Activated T-helper 1 cell treated with anti-CD3 and anti-CD28 coated beads, Interleukin-12 subunit alpha, Interleukin-12 subunit beta, Interleukin-2, Interleukin-4 antibody, amounts not matched to agents 30 ng/mL and 10 ng/mL and 1 ng/mL, durations not matched to agents 14 hours and 24 hours and 36 hours (primary cell): ENCODE measurements around the gene SAMD4A. TPM values are rescaled to one million over a fixed set of nuclear protein-coding genes. Genes with fewer than 3 reads are reported as not detected.

Experiments used
- DNase-seq: peaks from one replicate; pipeline ENCODE4 v3.0.0; 2021; ENCODE audit warnings: low spot score
- H3K27ac Mint-ChIP-seq: one replicate; pipeline ENCODE4 v1.8.0; 2021; ENCODE audit warnings: mild to moderate bottlenecking, mixed read lengths
- H3K27me3 Mint-ChIP-seq: one replicate; pipeline ENCODE4 v1.8.0; 2022; ENCODE audit warnings: mild to moderate bottlenecking, moderate library complexity, mixed read lengths; ENCODE audit not compliant: insufficient read depth
- H3K36me3 Mint-ChIP-seq: one replicate; pipeline ENCODE4 v1.8.0; 2021; ENCODE audit warnings: low read depth, mixed read lengths
- H3K4me1 Mint-ChIP-seq: one replicate; pipeline ENCODE4 v1.8.0; 2021; ENCODE audit warnings: low read depth, mixed read lengths
- H3K4me3 Mint-ChIP-seq: one replicate; pipeline ENCODE4 v1.8.0; 2021; ENCODE audit warnings: mild to moderate bottlenecking, moderate library complexity, mixed read lengths
- H3K9me3 Mint-ChIP-seq: one replicate; pipeline ENCODE4 v1.8.0; 2021; ENCODE audit warnings: mixed read lengths
- intact Hi-C: fragments of 100-400 bp; cut with micrococcal nuclease; formaldehyde crosslinking; loops from one replicate; pipeline ENCODE4 v1.15.1; 2024
- total RNA-seq: library from RNA; stranded (reverse); gene quantifications from 2 replicates; pipeline ENCODE4 v1.2.3, GENCODE V29; 2022

The SAMD4A gene
- total RNA-seq, 1 donor from 2014 or later, result 1.8 TPM

DNA sequence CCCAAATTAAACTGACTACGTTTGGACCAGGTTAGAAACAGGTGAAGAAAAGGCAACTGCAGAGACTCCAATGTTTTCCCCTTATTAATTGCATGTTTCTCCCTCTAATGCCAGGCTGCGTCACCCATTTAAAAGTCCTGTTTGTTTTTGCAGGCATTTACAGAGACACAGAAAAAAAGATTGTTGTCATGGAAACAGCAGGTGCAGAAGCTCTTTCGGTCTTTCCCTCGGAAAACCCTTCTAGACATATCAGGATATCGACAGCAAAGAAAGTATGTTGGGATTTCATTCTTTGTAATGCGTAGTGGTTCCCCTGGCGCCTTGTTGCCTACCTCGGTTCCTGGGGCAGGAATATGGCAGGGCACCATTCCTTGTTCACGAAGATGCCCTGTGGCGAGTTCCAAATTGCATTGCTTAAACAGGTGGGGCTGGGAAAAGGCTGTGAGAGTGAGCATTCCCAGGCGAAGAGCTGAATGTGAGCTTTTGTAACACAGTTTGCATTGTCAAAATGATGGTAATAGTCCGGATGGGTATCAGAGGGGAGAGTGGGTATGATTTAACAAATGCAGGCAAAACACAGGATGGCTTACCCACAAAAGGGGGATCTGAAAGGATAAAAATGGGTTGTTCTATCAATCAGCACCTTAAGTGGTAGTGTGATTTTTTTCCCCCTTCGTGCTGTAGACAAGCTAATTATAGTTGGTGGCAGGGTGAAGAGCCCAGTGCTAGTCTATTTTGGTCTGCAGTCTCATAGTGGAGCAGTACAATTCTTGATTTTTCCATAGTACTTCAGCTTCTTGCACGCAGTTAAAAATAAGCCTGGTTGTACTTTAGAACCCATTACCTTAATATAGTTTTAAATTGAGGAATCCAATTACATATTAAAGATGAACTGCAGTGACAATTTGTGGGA is 203.3 kb downstream of the SAMD4A start:
- DNase-seq, result no peak
- Mint-ChIP-seq H3K36me3 (peaks cover 2% of the 10 kb centered on the region), H3K4me1 (peaks cover 29% of the 10 kb centered on the region), H3K27me3 (peaks cover 22% of the 10 kb centered on the region), H3K9me3 (no peaks in the 10 kb centered on the region), H3K4me3 (no peak overlapping the region), H3K27ac (no peak overlapping the region)
- intact Hi-C loops, result no loop called here

DNA sequence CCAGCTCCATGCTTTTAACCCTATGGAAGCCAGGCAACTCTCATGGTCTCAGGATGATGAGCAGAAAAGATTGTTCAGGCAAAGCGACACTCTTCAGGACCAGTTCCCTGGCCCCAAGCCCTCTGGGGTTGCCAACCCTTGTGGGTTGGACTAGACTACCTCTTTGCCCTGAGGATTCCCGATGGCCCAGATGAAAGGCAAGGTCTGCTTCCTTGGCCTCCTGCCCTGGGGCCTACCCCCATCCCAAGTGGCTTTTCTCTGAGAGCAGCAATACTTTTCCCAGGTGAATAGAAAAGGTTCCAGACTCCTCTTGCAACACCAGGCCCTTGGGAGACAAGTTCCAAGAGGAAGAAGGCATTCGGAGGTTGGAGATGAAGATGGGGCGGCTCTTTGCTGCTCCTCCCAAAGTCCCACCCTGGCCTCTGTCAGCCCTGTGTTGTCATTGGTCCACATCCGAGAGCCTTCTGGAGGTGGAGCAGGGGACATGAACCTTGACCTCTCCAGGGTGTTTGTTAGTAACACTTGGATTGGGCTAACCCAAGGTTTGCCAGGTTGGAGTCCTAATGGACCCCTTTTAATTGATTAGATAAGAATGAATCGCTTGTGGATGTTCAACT is 204.6 kb downstream of the SAMD4A start:
- Mint-ChIP-seq H3K36me3 (peaks cover 2% of the 10 kb centered on the region), H3K27ac (no peak overlapping the region), H3K4me1 (peaks cover 32% of the 10 kb centered on the region), H3K9me3 (no peaks in the 10 kb centered on the region), H3K4me3 (no peak overlapping the region), H3K27me3 (peaks cover 33% of the 10 kb centered on the region)
- DNase-seq, result no peak
- intact Hi-C loops, result loop anchor here (2.0 kb wide), 2 partner anchors 131 to 143 kb away; partner anchors contain the start of gene GCH1

DNA sequence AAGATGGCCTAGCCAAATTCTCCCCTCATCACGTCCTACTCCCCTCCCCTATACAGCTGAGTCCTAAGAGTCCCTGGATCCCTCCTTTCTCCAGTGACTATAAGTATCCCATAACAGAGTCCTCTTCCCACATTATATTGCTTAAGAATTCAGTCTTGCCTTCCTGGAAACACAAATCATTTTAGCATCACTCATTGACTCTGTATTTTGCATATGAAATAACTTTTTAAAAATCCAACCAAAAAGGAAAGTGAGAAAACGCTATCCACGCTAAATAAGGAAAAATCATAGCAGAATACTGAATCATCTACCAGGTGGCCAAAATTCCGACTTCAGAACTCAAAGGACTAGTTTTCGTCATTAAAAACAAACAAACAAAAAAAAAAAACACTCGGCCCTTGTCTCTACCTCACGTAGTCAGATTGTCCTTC is 205.5 kb downstream of the SAMD4A start:
- DNase-seq, result no peak
- intact Hi-C loops, result loop anchor here (2.0 kb wide), 2 partner anchors 130 to 144 kb away; partner anchors contain the start of gene GCH1
- Mint-ChIP-seq H3K27ac (peak overlapping the region; percentile 79), H3K4me3 (peak overlapping the region; percentile 68), H3K9me3 (no peaks in the 10 kb centered on the region), H3K36me3 (peaks cover 2% of the 10 kb centered on the region), H3K4me1 (peaks cover 34% of the 10 kb centered on the region), H3K27me3 (peaks cover 41% of the 10 kb centered on the region)

DNA sequence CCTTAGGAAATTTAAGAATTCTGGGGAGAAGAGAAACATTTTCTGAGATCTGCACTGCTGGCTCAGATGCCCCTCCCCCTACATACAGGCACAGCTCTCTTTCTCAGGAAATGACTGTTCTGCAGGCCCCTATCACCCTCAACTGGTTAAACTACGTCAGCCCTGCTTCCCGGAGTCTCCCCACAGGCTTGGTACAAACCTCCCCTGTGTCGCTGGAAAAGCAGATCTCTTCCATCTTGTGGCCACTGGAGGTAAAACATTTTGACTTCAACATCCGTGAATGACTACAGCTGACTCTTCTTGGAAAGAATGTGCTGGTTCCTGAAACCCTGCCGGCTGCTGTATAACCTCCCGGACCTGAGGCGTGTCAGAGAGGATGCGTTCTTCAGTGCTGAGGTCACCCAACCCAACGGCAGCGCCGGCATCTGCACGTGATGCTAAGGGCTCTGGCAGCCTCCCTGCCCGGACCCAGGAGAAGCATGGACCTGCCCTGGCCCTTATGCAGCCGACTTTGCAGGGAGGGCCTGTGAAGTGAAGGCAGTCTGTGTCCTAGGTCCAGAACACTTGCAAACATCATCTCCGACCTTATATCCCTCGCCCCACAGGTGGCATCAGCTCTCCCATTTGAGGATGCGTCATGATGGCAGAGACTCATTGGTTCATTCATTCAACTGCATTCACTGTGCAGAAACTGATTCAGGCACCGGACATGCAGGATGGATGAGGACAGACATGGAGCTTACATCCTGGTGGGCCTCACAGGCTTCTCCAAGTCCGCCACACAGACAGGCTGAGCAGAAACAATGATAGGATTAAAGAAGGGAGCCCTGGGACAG is 206.5 kb downstream of the SAMD4A start:
- Mint-ChIP-seq H3K4me1 (peaks cover 40% of the 10 kb centered on the region), H3K4me3 (peak overlapping the region; percentile 68), H3K9me3 (no peaks in the 10 kb centered on the region), H3K36me3 (peaks cover 2% of the 10 kb centered on the region), H3K27me3 (peaks cover 40% of the 10 kb centered on the region), H3K27ac (peak overlapping the region; percentile 79)
- intact Hi-C loops, result loop anchor here (1.0 to 2.0 kb wide), 15 partner anchors 33 to 407 kb away; partner anchors contain the start of genes CGRRF1 and GCH1
- DNase-seq, result peak; percentile 73

DNA sequence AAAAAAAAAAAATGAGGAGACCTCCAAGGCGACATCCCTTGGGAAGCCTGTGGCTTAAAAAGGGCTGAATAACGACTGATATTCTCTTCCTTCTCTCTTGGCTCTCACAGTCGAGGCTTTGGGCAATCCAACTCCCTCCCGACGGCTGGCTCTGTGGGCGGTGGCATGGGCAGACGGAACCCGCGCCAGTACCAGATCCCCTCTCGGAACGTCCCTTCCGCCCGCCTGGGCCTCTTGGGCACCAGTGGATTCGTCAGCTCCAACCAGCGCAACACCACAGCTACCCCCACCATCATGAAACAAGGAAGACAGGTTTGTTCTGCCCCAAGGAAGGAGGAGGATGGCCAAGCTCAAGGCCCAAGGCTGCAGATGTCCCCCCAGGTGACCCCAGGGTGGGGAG is 207.9 kb downstream of the SAMD4A start:
- H3K27me3 Mint-ChIP-seq, result peaks cover 43% of the 10 kb centered on the region
- DNase-seq, result no peak
- no peaks in the 10 kb centered on the region for H3K9me3 Mint-ChIP-seq
- no peak overlapping the region for H3K4me3 Mint-ChIP-seq
- H3K4me1 Mint-ChIP-seq, result peaks cover 43% of the 10 kb centered on the region
- peaks cover 2% of the 10 kb centered on the region for H3K36me3 Mint-ChIP-seq
- no peak overlapping the region for H3K27ac Mint-ChIP-seq
- intact Hi-C loops, result loop anchor here (1.0 kb wide), 2 partner anchors 31 to 84 kb away; no protein-coding TSS in a partner anchor

DNA sequence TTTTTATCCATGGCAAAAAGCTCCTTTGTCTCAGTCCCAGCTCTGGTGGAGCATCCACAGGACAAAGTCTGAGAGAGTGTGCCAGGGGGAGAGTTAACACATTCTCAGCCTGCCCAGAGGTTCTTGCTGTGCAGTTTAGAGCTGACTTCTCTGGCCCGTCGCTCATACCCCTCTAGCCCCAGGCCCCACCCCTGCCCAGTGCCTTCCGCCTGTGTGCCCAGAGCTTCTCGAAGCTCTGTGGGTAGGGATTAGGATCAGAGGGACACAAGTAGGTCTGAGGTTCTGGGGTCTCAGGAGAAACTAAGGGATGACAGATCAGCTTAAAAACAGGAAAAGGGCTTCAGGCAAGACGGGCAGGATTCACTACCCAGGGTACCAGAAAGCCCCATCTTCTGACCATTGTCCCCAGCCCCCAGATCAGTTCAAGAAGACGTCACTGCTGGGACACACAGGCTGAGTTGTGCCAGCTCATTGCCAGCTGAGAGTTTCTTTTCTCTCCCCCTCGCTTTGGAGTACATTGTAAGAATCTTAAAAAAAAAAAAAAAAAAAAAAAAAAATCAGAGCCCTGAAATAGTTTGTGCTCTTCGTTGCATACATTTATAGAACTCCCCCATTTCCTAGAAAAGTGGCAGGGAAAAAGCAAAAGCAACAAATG is 208.7 kb downstream of the SAMD4A start:
- intact Hi-C loops, result no loop called here
- no peak for DNase-seq
- peaks cover 40% of the 10 kb centered on the region for H3K27me3 Mint-ChIP-seq
- H3K4me1 Mint-ChIP-seq, result peaks cover 43% of the 10 kb centered on the region
- H3K27ac Mint-ChIP-seq, result no peak overlapping the region
- no peaks in the 10 kb centered on the region for H3K9me3 Mint-ChIP-seq
- no peak overlapping the region for H3K4me3 Mint-ChIP-seq
- peaks cover 2% of the 10 kb centered on the region for H3K36me3 Mint-ChIP-seq

DNA sequence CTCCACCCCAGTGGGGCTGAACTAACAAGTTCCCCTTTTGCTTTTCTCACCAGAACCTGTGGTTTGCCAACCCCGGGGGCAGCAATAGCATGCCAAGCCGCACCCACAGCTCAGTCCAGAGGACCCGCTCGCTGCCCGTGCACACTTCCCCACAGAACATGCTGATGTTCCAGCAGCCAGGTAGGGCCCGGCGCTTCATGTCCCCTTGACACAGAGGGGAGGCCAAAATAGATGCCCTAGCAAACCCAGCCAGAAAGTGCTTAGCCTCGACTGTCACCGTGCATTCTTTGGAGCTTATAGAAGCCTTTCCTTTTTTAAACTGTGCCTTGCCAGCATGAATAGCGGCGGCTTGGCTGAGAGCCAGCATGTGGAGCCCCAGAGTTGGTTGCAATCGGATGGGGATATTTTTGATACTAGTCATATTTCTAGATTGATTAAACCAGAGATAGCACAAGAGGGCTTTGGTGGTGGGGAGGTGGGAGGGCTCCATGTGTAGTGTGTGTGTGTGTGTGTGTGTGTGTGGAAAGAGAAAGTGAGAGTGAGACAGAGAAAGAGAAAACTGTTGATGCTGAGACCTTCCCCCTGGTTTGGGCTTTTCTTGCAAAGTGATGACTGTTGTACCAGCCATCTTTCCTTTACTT is 209.6 kb downstream of the SAMD4A start:
- DNase-seq, result no peak
- intact Hi-C loops, result no loop called here
- Mint-ChIP-seq H3K27ac (peak overlapping the region; percentile 66), H3K27me3 (peaks cover 41% of the 10 kb centered on the region), H3K36me3 (peaks cover 2% of the 10 kb centered on the region), H3K9me3 (no peaks in the 10 kb centered on the region), H3K4me3 (peak overlapping the region; percentile 30), H3K4me1 (peaks cover 43% of the 10 kb centered on the region)

DNA sequence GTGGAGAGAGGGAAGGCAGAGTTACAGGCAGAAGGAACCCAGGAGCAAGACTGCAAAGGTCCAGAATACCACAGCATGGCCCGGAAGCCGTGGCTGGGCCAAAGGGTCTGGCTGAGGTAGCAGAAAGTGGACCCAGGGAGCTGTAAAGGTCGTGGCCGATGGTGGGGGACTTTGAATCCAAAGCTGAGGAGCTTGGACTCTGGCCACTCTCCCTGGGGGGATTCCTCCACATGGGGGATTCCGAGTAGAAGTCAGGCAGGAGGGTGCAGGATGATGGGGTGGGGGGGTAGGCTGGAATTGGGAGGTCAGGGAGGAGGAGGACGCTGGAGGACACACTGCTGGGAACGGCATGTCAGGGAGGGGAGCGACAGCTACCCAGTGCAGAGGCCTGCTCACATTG is 210.5 kb downstream of the SAMD4A start:
- H3K4me1 Mint-ChIP-seq, result peaks cover 40% of the 10 kb centered on the region
- intact Hi-C loops, result no loop called here

DNA sequence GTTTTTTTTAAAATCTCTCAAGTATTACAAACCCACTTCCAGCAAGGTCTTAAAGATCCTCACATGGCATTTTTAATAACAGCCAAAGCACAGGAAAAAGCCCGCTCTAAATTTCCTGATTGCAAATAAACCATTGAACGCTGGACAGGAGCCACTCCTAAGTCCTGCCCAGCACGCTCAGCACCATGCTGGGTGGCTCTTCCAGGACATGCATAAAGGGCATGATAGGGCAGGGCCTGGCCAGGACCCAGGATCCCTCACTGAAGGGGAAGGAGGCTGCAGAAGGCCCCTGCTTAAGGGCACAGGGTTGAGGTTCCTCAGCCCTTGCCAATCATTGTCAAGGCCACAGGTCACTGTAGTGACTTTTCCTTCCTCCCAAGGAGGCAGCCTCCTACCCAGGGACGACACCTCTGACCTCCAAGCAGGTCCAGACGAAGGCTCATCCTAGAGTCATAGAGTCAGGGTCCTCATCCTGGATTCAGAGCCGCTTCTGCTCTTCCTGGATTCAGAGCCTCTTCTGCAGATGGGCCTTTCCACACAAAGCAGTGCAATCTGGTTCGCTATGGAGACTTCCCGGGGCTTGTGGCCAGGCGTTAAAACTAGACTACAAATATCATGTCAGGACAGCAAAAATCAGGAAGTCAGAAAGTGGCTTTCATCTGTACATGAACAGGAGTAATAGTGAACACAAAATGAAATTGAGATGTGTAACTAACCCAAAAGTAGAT is 211.9 kb downstream of the SAMD4A start:
- H3K4me1 Mint-ChIP-seq, result peaks cover 35% of the 10 kb centered on the region
- intact Hi-C loops, result no loop called here
- H3K27ac Mint-ChIP-seq, result no peak overlapping the region
- H3K4me3 Mint-ChIP-seq, result no peak overlapping the region
- peaks cover 41% of the 10 kb centered on the region for H3K27me3 Mint-ChIP-seq
- no peaks in the 10 kb centered on the region for H3K9me3 Mint-ChIP-seq
- DNase-seq, result no peak
- H3K36me3 Mint-ChIP-seq, result no peaks in the 10 kb centered on the region

More for the DNA sequence above, 210.5 kb downstream of the SAMD4A start:
- H3K27me3 Mint-ChIP-seq, result peaks cover 41% of the 10 kb centered on the region
- H3K9me3 Mint-ChIP-seq, result no peaks in the 10 kb centered on the region
- DNase-seq, result no peak
- H3K36me3 Mint-ChIP-seq, result peaks cover 2% of the 10 kb centered on the region
- H3K27ac Mint-ChIP-seq, result no peak overlapping the region
- H3K4me3 Mint-ChIP-seq, result no peak overlapping the region

DNA sequence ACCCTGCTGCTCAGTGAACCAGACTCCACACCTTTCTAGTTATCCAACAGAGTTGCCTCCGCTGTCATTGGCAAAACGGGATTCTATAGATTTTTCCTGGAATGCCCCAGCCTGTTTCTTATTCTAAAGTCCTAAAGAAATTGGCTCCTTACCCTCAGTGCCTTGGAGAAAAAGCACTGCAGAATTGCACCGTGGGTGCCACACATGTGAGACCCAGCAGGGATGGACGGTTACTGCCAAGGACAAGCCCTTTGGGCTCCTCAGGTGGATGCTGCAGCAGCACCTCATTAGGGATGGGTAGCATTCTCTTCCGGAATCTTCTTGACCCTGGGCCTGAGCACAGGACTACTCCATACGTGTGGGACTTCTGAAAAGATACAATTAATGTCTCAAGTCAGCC is 214.2 kb downstream of the SAMD4A start:
- Mint-ChIP-seq H3K27me3 (peaks cover 32% of the 10 kb centered on the region), H3K27ac (no peak overlapping the region), H3K36me3 (no peaks in the 10 kb centered on the region), H3K4me3 (no peak overlapping the region), H3K4me1 (peaks cover 30% of the 10 kb centered on the region), H3K9me3 (no peaks in the 10 kb centered on the region)
- no peak for DNase-seq
- intact Hi-C loops, result no loop called here

DNA sequence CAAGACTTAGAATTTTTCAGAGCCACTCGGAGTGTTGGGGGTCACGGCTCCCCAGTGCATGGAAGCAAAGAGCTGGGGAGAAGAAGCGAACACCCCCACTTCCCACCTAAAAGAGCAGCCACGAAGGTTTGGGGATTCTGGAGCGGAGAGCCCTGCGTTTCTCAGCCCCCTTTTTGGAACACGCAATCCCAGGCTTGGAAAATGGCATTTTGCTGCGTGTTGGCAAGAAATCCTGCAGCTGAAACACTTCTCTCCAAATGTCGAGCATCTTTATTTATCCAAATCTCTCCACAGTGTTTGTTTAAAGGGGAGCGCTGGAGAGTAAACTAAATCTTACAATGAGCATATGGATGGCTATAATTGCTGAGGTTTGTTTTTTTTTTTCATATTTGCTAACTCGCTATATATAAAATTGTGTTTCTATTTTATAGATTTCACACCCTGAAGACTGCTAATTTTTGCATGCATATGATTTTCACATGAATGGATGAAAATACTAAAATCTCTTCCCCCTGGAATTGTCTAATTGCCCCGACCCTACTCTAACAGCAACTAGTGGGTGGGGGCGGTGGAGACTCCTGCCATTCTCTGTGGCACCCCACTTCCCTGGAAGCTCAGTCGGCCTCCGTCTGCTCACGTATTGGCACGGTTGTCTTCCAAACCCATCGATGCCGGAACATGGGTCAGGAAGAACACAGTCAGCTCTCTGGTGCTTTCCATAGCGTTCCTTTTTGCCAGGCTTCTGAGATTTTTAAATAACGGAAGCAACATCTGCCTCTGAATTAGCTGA is 215.2 kb downstream of the SAMD4A start:
- Mint-ChIP-seq H3K4me3 (no peak overlapping the region), H3K9me3 (no peaks in the 10 kb centered on the region), H3K36me3 (no peaks in the 10 kb centered on the region), H3K27me3 (peaks cover 21% of the 10 kb centered on the region), H3K27ac (no peak overlapping the region), H3K4me1 (peaks cover 20% of the 10 kb centered on the region)
- no peak for DNase-seq
- intact Hi-C loops, result no loop called here
